HCT116 (cell line): Measurements from ENCODE around the gene CACNA1G. TPM values are rescaled to one million over a fixed set of nuclear protein-coding genes. Genes with fewer than 3 reads are reported as not detected.

ENCODE experiments used
- ATAC-seq: fragments of 200-7000 bp; cut with Tn5 transposase; 2 replicates; pipeline ENCODE4 v1.9.1; 2020; ENCODE audit warnings: mild to moderate bottlenecking, moderate library complexity
- BruUV-seq: library from RNA; stranded (reverse); fragments of 400-500 nt; replicated peaks from 2 replicates; lab custom pipeline; 2021; lab: Mats Ljungman, UMichigan
- CTCF ChIA-PET: fragments of 300-600 bp; sonication (Branson Sonifier 250); formaldehyde crosslinking; loops from one replicate; lab custom pipeline; 2021; ENCODE audit warnings: antibody characterized with exemption; lab: Charles Lee
- POLR2A ChIA-PET: fragments of 300-600, 350-600 bp; sonication (Branson Sonifier 250); formaldehyde crosslinking; loops from one replicate; lab custom pipeline; 2021; ENCODE audit warnings: antibody characterized with exemption; lab: Charles Lee
- RAD21 ChIA-PET, 2 experiments: fragments of 300-600 bp; sonication (Branson Sonifier 250); formaldehyde crosslinking; loops; one replicate each; lab custom pipeline; 2023; ENCODE audit warnings: low total read pairs in 2 of 2; ENCODE audit not compliant: uncharacterized antibody in 2 of 2, unreplicated experiment in 2 of 2, low non-redundant PET in 1 of 2; lab: Charles Lee
- DNase-seq: peaks from one replicate; pipeline ENCODE4 v3.0.0-alpha.2; 2010; ENCODE audit warnings: low read depth, low spot score
- H2AFZ ChIP-seq: fragments of 200-600 bp; shearing (Covaris generic), sonication (generic); 2 replicates; pipeline ENCODE4 v1.6.1; 2017; ENCODE audit warnings: low read depth, mixed run types, mixed read lengths, antibody characterized with exemption, low read length; ENCODE audit not compliant: poor library complexity, severe bottlenecking
- H3K27ac ChIP-seq: 2 replicates; pipeline ENCODE4 v1.5.1; 2012; ENCODE audit warnings: low read depth, low read length
- H3K27me3 ChIP-seq: fragments of 200-600 bp; sonication (generic); 2 replicates; pipeline ENCODE4 v1.6.1; 2016; ENCODE audit warnings: mixed run types, low read length, mixed read lengths; ENCODE audit not compliant: insufficient read depth
- H3K36me3 ChIP-seq, 2 experiments: fragments of 200-500 bp in 1 of 2; fragments of 200-600 bp in 1 of 2; sonication (Bioruptor generic) in 1 of 2; sonication (generic) in 1 of 2; 2 replicates each; pipeline versions ENCODE4 v1.5.1 to v1.6.1; 2014 to 2016; ENCODE audit warnings: low read length in 2 of 2, inconsistent platforms in 1 of 2, mixed read lengths in 1 of 2, mixed run types in 1 of 2; ENCODE audit not compliant: insufficient read depth in 2 of 2, control insufficient read depth in 1 of 2
- H3K4me1 ChIP-seq, 2 experiments: fragments of 200-600 bp in 1 of 2; sonication (generic) in 1 of 2; 2 replicates each; pipeline versions ENCODE4 v1.5.1 to v1.6.1; 2012 to 2017; ENCODE audit warnings: low read length in 2 of 2, inconsistent platforms in 1 of 2, mild to moderate bottlenecking in 1 of 2, mixed read lengths in 1 of 2, mixed run types in 1 of 2, moderate library complexity in 1 of 2; ENCODE audit not compliant: insufficient read depth in 2 of 2, control insufficient read depth in 1 of 2
- H3K4me2 ChIP-seq: fragments of 200-600 bp; sonication (generic); 2 replicates; pipeline ENCODE4 v1.6.1; 2017; ENCODE audit warnings: mixed run types, low read length, mixed read lengths
- H3K4me3 ChIP-seq, 2 experiments: fragments of 200-600 bp in 1 of 2; sonication (generic) in 1 of 2; replicated peaks in 1 of 2; 2 replicates each; pipeline ENCODE4 v1.5.1; 2011 to 2016; ENCODE audit warnings: low read length in 2 of 2, control low read depth in 1 of 2, low read depth in 1 of 2, mild to moderate bottlenecking in 1 of 2, mixed read lengths in 1 of 2, mixed run types in 1 of 2
- H3K79me2 ChIP-seq: fragments of 200-600 bp; sonication (generic); 2 replicates; pipeline ENCODE4 v1.6.1; 2017; ENCODE audit warnings: mild to moderate bottlenecking, mixed run types, low read length, moderate library complexity, mixed read lengths; ENCODE audit not compliant: insufficient read depth
- H3K9ac ChIP-seq: fragments of 200-600 bp; sonication (generic); 2 replicates; pipeline ENCODE4 v1.6.1; 2016; ENCODE audit warnings: low read length, mixed read lengths
- H3K9me2 ChIP-seq: fragments of 200-600 bp; sonication (generic), shearing (Covaris generic); 2 replicates; pipeline ENCODE4 v1.6.1; 2017; ENCODE audit warnings: mixed run types, mild to moderate bottlenecking, moderate library complexity; ENCODE audit not compliant: insufficient read depth
- H3K9me3 ChIP-seq, 2 experiments: fragments of 200-500 bp in 1 of 2; fragments of 200-600 bp in 1 of 2; sonication (Bioruptor generic) in 1 of 2; sonication (generic) in 1 of 2; 2 replicates each; pipeline ENCODE4 v1.6.1; 2014 to 2017; ENCODE audit warnings: low read length in 2 of 2, mixed read lengths in 2 of 2, inconsistent platforms in 1 of 2, low read depth in 1 of 2, mild to moderate bottlenecking in 1 of 2, mixed run types in 1 of 2, moderate library complexity in 1 of 2; ENCODE audit not compliant: control insufficient read depth in 1 of 2, insufficient read depth in 1 of 2
- H4K20me1 ChIP-seq: fragments of 200-600 bp; sonication (generic), shearing (Covaris generic); 2 replicates; pipeline ENCODE4 v1.6.1; 2017; ENCODE audit warnings: mixed run types, mild to moderate bottlenecking, moderate library complexity; ENCODE audit not compliant: insufficient read depth
- ATF3 ChIP-seq: IDR thresholded peaks from 2 replicates; pipeline ENCODE4 v1.6.1; 2012
- CBX3 ChIP-seq: IDR thresholded peaks from 2 replicates; pipeline ENCODE4 v1.6.1; 2012; ENCODE audit warnings: low read depth
- CTCF ChIP-seq, 3 experiments: fragments of 200-600 bp in 1 of 3; sonication (generic) in 1 of 3; IDR thresholded peaks in 2 of 3; conservative IDR thresholded peaks in 1 of 3; 2 replicates each; pipeline ENCODE4 v1.5.1; 2012 to 2017; ENCODE audit warnings: low read depth in 2 of 3, low read length in 2 of 3, antibody characterized with exemption in 1 of 3, borderline replicate concordance in 1 of 3, control low read depth in 1 of 3, mild to moderate bottlenecking in 1 of 3, mixed read lengths in 1 of 3, mixed run types in 1 of 3, moderate library complexity in 1 of 3; ENCODE audit not compliant: insufficient read depth in 1 of 3
- EGR1 ChIP-seq: IDR thresholded peaks from 2 replicates; pipeline ENCODE4 v1.6.1; 2012; ENCODE audit warnings: low read depth
- ELF1 ChIP-seq: IDR thresholded peaks from 2 replicates; pipeline ENCODE4 v1.6.1; 2012; ENCODE audit warnings: low read depth, borderline replicate concordance
- JUND ChIP-seq: IDR thresholded peaks from 2 replicates; pipeline ENCODE4 v1.6.1; 2012
- MAX ChIP-seq: IDR thresholded peaks from 2 replicates; pipeline ENCODE4 v1.6.1; 2012
- POLR2A ChIP-seq: IDR thresholded peaks from 2 replicates; pipeline ENCODE4 v1.7.0; 2011; ENCODE audit warnings: borderline replicate concordance; ENCODE audit not compliant: insufficient read depth, insufficient read length; ENCODE audit errors: extremely low read depth
- POLR2AphosphoS5 ChIP-seq: IDR thresholded peaks from 2 replicates; pipeline ENCODE4 v1.6.1; 2011; ENCODE audit warnings: mild to moderate bottlenecking, low read depth, low read length, moderate library complexity
- SP1 ChIP-seq: IDR thresholded peaks from 2 replicates; pipeline ENCODE4 v1.6.1; 2012; ENCODE audit warnings: low read depth
- TCF7L2 ChIP-seq: IDR thresholded peaks from 2 replicates; pipeline ENCODE4 v1.7.0; 2011; ENCODE audit warnings: borderline replicate concordance, inconsistent platforms; ENCODE audit not compliant: insufficient read depth, insufficient read length; ENCODE audit errors: extremely low read depth
- YY1 ChIP-seq: IDR thresholded peaks from 2 replicates; pipeline ENCODE4 v1.6.1; 2011; ENCODE audit warnings: low read length, low read depth, moderate library complexity, mild to moderate bottlenecking; ENCODE audit not compliant: insufficient replicate concordance; ENCODE audit errors: extremely low read depth
- ZBTB33 ChIP-seq: IDR thresholded peaks from 2 replicates; pipeline ENCODE4 v1.6.1; 2011; ENCODE audit warnings: mild to moderate bottlenecking, low read length, moderate library complexity; ENCODE audit not compliant: insufficient replicate concordance; ENCODE audit errors: extremely low read depth
- ZFX ChIP-seq: fragments of 450-650 bp; IDR thresholded peaks from 2 replicates; pipeline ENCODE4 v1.6.1; 2017
- intact Hi-C: fragments of 100-400 bp; cut with micrococcal nuclease; formaldehyde crosslinking; loops from 2 replicates; pipeline ENCODE4 v1.10.0; 2022
- total RNA-seq: library from RNA; stranded (reverse); gene quantifications from one replicate; pipeline ENCODE4 v1.2.1, GENCODE V29; 2021; ENCODE audit not compliant: unreplicated experiment
- TF ChIP-seq, protein P1 (sequence below): IDR thresholded peaks from 2 replicates; pipeline ENCODE4 v1.6.1; 2012; ENCODE audit warnings: low read depth

The CACNA1G gene
- total RNA-seq, 1 experiment from 2014 or later = 3.4 TPM

- Histone ChIP-seq H3K4me2 (no peak overlapping the region), H2AFZ (no peak overlapping the region), H4K20me1 (no peaks in the 10 kb centered on the region), H3K4me1 (no peaks in the 10 kb centered on the region), H3K9me3 (no peaks in the 10 kb centered on the region), H3K27ac (no peak overlapping the region), H3K9ac (no peak overlapping the region), H3K36me3 (no peaks in the 10 kb centered on the region), H3K9me2 (no peaks in the 10 kb centered on the region), H3K27me3 (no peaks in the 10 kb centered on the region), H3K4me3 (no peak overlapping the region), H3K79me2 (no peaks in the 10 kb centered on the region)
- no TSS peak for BruUV-seq
- intact Hi-C loops = no loop called here
- DNase-seq (no peak), ATAC-seq (no peak)
- ChIA-PET POLR2A (interaction anchor here (0.5 kb wide), 1 partner anchor 251 kb away, joined by 3 read pairs; no protein-coding TSS in a partner anchor), CTCF (no interaction called here), RAD21 (no interaction called here)
- TF ChIP-seq CTCF (IDR thresholded peaks at IDR 0.05 in 2 of 3, conservative IDR thresholded peaks at IDR 0.05 in 1 of 3; ENCODE audit: borderline replicate concordance in 1 of 3, insufficient read depth in 1 of 3, low read depth in 2 of 3, low read length in 2 of 3) = no peak
- no peak for TF ChIP-seq CBX3
- TF ChIP-seq ATF3 = no peak
- TF ChIP-seq TCF7L2 = no peak
- no peak for TF ChIP-seq POLR2A
- no peak for TF ChIP-seq JUND
- TF ChIP-seq YY1 = no peak
- TF ChIP-seq ZFX = no peak
- TF ChIP-seq ZBTB33 = no peak
- no peak for TF ChIP-seq POLR2AphosphoS5
- TF ChIP-seq ELF1 = no peak
- TF ChIP-seq, protein P1, sequence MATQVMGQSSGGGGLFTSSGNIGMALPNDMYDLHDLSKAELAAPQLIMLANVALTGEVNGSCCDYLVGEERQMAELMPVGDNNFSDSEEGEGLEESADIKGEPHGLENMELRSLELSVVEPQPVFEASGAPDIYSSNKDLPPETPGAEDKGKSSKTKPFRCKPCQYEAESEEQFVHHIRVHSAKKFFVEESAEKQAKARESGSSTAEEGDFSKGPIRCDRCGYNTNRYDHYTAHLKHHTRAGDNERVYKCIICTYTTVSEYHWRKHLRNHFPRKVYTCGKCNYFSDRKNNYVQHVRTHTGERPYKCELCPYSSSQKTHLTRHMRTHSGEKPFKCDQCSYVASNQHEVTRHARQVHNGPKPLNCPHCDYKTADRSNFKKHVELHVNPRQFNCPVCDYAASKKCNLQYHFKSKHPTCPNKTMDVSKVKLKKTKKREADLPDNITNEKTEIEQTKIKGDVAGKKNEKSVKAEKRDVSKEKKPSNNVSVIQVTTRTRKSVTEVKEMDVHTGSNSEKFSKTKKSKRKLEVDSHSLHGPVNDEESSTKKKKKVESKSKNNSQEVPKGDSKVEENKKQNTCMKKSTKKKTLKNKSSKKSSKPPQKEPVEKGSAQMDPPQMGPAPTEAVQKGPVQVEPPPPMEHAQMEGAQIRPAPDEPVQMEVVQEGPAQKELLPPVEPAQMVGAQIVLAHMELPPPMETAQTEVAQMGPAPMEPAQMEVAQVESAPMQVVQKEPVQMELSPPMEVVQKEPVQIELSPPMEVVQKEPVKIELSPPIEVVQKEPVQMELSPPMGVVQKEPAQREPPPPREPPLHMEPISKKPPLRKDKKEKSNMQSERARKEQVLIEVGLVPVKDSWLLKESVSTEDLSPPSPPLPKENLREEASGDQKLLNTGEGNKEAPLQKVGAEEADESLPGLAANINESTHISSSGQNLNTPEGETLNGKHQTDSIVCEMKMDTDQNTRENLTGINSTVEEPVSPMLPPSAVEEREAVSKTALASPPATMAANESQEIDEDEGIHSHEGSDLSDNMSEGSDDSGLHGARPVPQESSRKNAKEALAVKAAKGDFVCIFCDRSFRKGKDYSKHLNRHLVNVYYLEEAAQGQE = no peak
- TF ChIP-seq MAX = no peak
- TF ChIP-seq EGR1 = no peak
- no peak for TF ChIP-seq SP1
Observed at GRCh38 chr17:50602836-50603235, 42.3 kb downstream of the CACNA1G start.
